H9 (cell line): ENCODE data around the gene PRKACB. TPM values are rescaled to one million over a fixed set of nuclear protein-coding genes. Genes with fewer than 3 reads are reported as not detected.

Experiments used
- DNase-seq: peaks from one replicate; pipeline ENCODE4 v3.0.0-alpha.2; 2017
- H2AFZ ChIP-seq: one replicate; pipeline ENCODE4 v1.6.1; 2013; ENCODE audit warnings: mild to moderate bottlenecking, low read length, control low read depth, moderate library complexity
- H2AK5ac ChIP-seq: 2 replicates; pipeline ENCODE4 v1.6.1; 2013; ENCODE audit warnings: low read length, control low read depth, mixed read lengths; ENCODE audit not compliant: insufficient read length
- H2BK120ac ChIP-seq: one replicate; pipeline ENCODE4 v1.6.1; 2013; ENCODE audit warnings: low read depth, mild to moderate bottlenecking, low read length, control low read depth, inconsistent platforms; ENCODE audit not compliant: poor library complexity, severe bottlenecking
- H2BK12ac ChIP-seq: 2 replicates; pipeline ENCODE4 v1.6.1; 2013; ENCODE audit warnings: low read length, control low read depth, mixed read lengths, low read depth; ENCODE audit not compliant: insufficient read length
- H2BK15ac ChIP-seq: 2 replicates; pipeline ENCODE4 v1.6.1; 2013; ENCODE audit warnings: low read depth, low read length, control low read depth
- H2BK20ac ChIP-seq: one replicate; pipeline ENCODE4 v1.6.1; 2013; ENCODE audit warnings: low read depth, mild to moderate bottlenecking, low read length, control low read depth, inconsistent platforms; ENCODE audit not compliant: poor library complexity, severe bottlenecking
- H2BK5ac ChIP-seq: 2 replicates; pipeline ENCODE4 v1.6.1; 2013; ENCODE audit warnings: low read length, control low read depth, mixed read lengths; ENCODE audit not compliant: insufficient read length
- H3K14ac ChIP-seq: 2 replicates; pipeline ENCODE4 v1.6.1; 2013; ENCODE audit warnings: low read length, control low read depth; ENCODE audit not compliant: insufficient read depth
- H3K18ac ChIP-seq: 2 replicates; pipeline ENCODE4 v1.6.1; 2013; ENCODE audit warnings: low read depth, mild to moderate bottlenecking, mixed read lengths, low read length, control low read depth; ENCODE audit not compliant: insufficient read length
- H3K23ac ChIP-seq: 2 replicates; pipeline ENCODE4 v1.6.1; 2013; ENCODE audit warnings: low read length, control low read depth, mixed read lengths, low read depth; ENCODE audit not compliant: insufficient read length
- H3K23me2 ChIP-seq: 2 replicates; pipeline ENCODE4 v1.6.1; 2013; ENCODE audit warnings: low read depth, mild to moderate bottlenecking, mixed read lengths, low read length, control low read depth; ENCODE audit not compliant: insufficient read length, poor library complexity, severe bottlenecking
- H3K27ac ChIP-seq: 2 replicates; pipeline ENCODE4 v1.5.1; 2013; ENCODE audit warnings: low read length, control low read depth, mixed read lengths, low read depth; ENCODE audit not compliant: insufficient read length
- H3K27me3 ChIP-seq: 2 replicates; pipeline ENCODE4 v1.6.1; 2013; ENCODE audit warnings: low read length, control low read depth, inconsistent platforms; ENCODE audit not compliant: insufficient read depth
- H3K4ac ChIP-seq: 2 replicates; pipeline ENCODE4 v1.6.1; 2013; ENCODE audit warnings: low read depth, mild to moderate bottlenecking, control low read depth, inconsistent platforms, low read length, moderate library complexity
- H3K4me1 ChIP-seq: 2 replicates; pipeline ENCODE4 v1.6.1; 2013; ENCODE audit warnings: low read length, control low read depth, inconsistent platforms; ENCODE audit not compliant: insufficient read depth
- H3K4me2 ChIP-seq: 2 replicates; pipeline ENCODE4 v1.6.1; 2013; ENCODE audit warnings: low read length, control low read depth, mixed read lengths; ENCODE audit not compliant: insufficient read length, insufficient read depth
- H3K56ac ChIP-seq: 2 replicates; pipeline ENCODE4 v1.6.1; 2013; ENCODE audit warnings: low read depth, mild to moderate bottlenecking, mixed read lengths, low read length, control low read depth; ENCODE audit not compliant: insufficient read length
- H3K79me1 ChIP-seq: 2 replicates; pipeline ENCODE4 v1.6.1; 2013; ENCODE audit warnings: low read depth, mild to moderate bottlenecking, moderate library complexity, low read length, control low read depth, inconsistent platforms; ENCODE audit not compliant: insufficient read depth, poor library complexity, severe bottlenecking
- H3K79me2 ChIP-seq: 2 replicates; pipeline ENCODE4 v1.6.1; 2013; ENCODE audit warnings: low read length, control low read depth, inconsistent platforms; ENCODE audit not compliant: insufficient read depth
- H3K9ac ChIP-seq: 2 replicates; pipeline ENCODE4 v1.6.1; 2013; ENCODE audit warnings: low read length, control low read depth, mixed read lengths; ENCODE audit not compliant: insufficient read length; ENCODE audit errors: extremely low read depth
- H3K9me3 ChIP-seq: one replicate; pipeline ENCODE4 v1.6.1; 2013; ENCODE audit warnings: low read depth, low read length, inconsistent platforms; ENCODE audit not compliant: control insufficient read depth
- H3T11ph ChIP-seq: one replicate; pipeline ENCODE4 v1.6.1; 2013; ENCODE audit warnings: mild to moderate bottlenecking, low read length, control low read depth, inconsistent platforms
- H4K20me1 ChIP-seq: one replicate; pipeline ENCODE4 v1.6.1; 2013; ENCODE audit not compliant: control insufficient read depth, insufficient read length, insufficient read depth
- H4K5ac ChIP-seq: 2 replicates; pipeline ENCODE4 v1.6.1; 2013; ENCODE audit warnings: low read depth, mild to moderate bottlenecking, mixed read lengths, low read length, control low read depth; ENCODE audit not compliant: insufficient read length
- H4K8ac ChIP-seq: replicated peaks from 2 replicates; pipeline ENCODE4 v1.6.1; 2013; ENCODE audit warnings: low read length, control low read depth, mixed read lengths, low read depth; ENCODE audit not compliant: insufficient read length
- H4K91ac ChIP-seq: 2 replicates; pipeline ENCODE4 v1.6.1; 2013; ENCODE audit warnings: low read depth, mild to moderate bottlenecking, moderate library complexity, mixed read lengths, low read length, control low read depth; ENCODE audit not compliant: insufficient read length
- H3K27ac Mint-ChIP-seq, 3 experiments: 2 replicates in 2 of 3; 3 replicates in 1 of 3; pipeline ENCODE4 v1.8.0; 2020 to 2021; ENCODE audit warnings: mixed read lengths in 3 of 3, mild to moderate bottlenecking in 1 of 3, moderate library complexity in 1 of 3
- H3K27me3 Mint-ChIP-seq: 2 replicates; pipeline ENCODE4 v1.8.0; 2021; ENCODE audit warnings: low read depth, mild to moderate bottlenecking, moderate library complexity, mixed read lengths
- H3K36me3 Mint-ChIP-seq, 3 experiments: 2 replicates in 2 of 3; 3 replicates in 1 of 3; pipeline ENCODE4 v1.8.0; 2020 to 2021; ENCODE audit warnings: low read depth in 3 of 3, mixed read lengths in 3 of 3; ENCODE audit not compliant: insufficient read depth in 1 of 3
- H3K4me1 Mint-ChIP-seq, 2 experiments: 2 replicates each; pipeline ENCODE4 v1.8.0; 2020; ENCODE audit warnings: mixed read lengths in 2 of 2
- H3K4me3 Mint-ChIP-seq, 2 experiments: 2 replicates in 1 of 2; 3 replicates in 1 of 2; pipeline ENCODE4 v1.8.0; 2020 to 2021; ENCODE audit warnings: mild to moderate bottlenecking in 2 of 2, mixed read lengths in 2 of 2, moderate library complexity in 1 of 2
- H3K9me3 Mint-ChIP-seq, 2 experiments: 2 replicates in 1 of 2; 3 replicates in 1 of 2; pipeline ENCODE4 v1.8.0; 2020; ENCODE audit warnings: mild to moderate bottlenecking in 2 of 2, mixed read lengths in 2 of 2, moderate library complexity in 1 of 2
- CTCF ChIP-seq: fragments of 200-600 bp; sonication (generic); conservative IDR thresholded peaks from 3 replicates; pipeline ENCODE4 v1.8.0; 2021; ENCODE audit warnings: antibody characterized with exemption, mild to moderate bottlenecking
- total RNA-seq: library from RNA; stranded (reverse); gene quantifications from 2 replicates; pipeline ENCODE4 v1.2.1, GENCODE V29; 2021

Gene PRKACB
- total RNA-seq, 1 experiment from 2014 or later = 20.7 TPM

GRCh38 chr1:84095308-84095707 lies 48.8 kb upstream of the PRKACB start:
- H2BK15ac ChIP-seq = no peak overlapping the region
- Mint-ChIP-seq H3K27ac (no peak overlapping the region), H3K27me3 (no peaks in the 10 kb centered on the region), H3K36me3 (peaks cover 0 to 20% (median 17%) of the 10 kb centered on the region in 3 experiments; a peak in 5 of 7 replicates), H3K4me3 (no peak overlapping the region), H3K9me3 (peaks cover 3 to 12% of the 10 kb centered on the region in 2 experiments), H3K4me1 (peaks cover 0 to 10% of the 10 kb centered on the region in 2 experiments; a peak in 2 of 4 replicates)
- no peak overlapping the region for H3K18ac ChIP-seq
- no peak overlapping the region for H3K23ac ChIP-seq
- H3K9me3 ChIP-seq = no peaks in the 10 kb centered on the region
- no peak overlapping the region for H2AFZ ChIP-seq
- H3K4me2 ChIP-seq = no peak overlapping the region
- H3K14ac ChIP-seq = no peak overlapping the region
- no peaks in the 10 kb centered on the region; the same call in 1 of the 2 replicates for H3K79me2 ChIP-seq
- H4K8ac ChIP-seq = no peak overlapping the region
- H2BK20ac ChIP-seq = no peak overlapping the region
- no peak overlapping the region for H3K9ac ChIP-seq
- H2BK120ac ChIP-seq = no peak overlapping the region
- no peak overlapping the region for H4K5ac ChIP-seq
- no peaks in the 10 kb centered on the region for H3K79me1 ChIP-seq
- H3T11ph ChIP-seq = no peak overlapping the region
- H2BK12ac ChIP-seq = no peak overlapping the region
- no peaks in the 10 kb centered on the region for H3K23me2 ChIP-seq
- no peaks in the 10 kb centered on the region for H3K27me3 ChIP-seq
- no peak for TF ChIP-seq CTCF
- H4K91ac ChIP-seq = no peak overlapping the region
- H3K56ac ChIP-seq = no peak overlapping the region
- no peak for DNase-seq
- no peaks in the 10 kb centered on the region for H4K20me1 ChIP-seq
- H2BK5ac ChIP-seq = no peak overlapping the region
- no peak overlapping the region for H3K4ac ChIP-seq
- H3K27ac ChIP-seq = no peak overlapping the region
- no peak overlapping the region for H2AK5ac ChIP-seq
- no peaks in the 10 kb centered on the region for H3K4me1 ChIP-seq
